ENCODE data around the gene SARNP.

Gene SARNP

GRCh38 chr12:55733858-55734257, 83.7 kb downstream of the SARNP start:
- TF ChIP-seq SIN3A (IDR thresholded peaks at IDR 0.05; ENCODE audit: borderline replicate concordance, insufficient read depth, low read length) (no peak), FOXP2 (optimal IDR thresholded peaks at IDR 0.05; ENCODE audit: borderline replicate concordance, extremely low read depth, extremely low read length, insufficient read depth) (no peak), TAF1 (IDR thresholded peaks at IDR 0.05; ENCODE audit: borderline replicate concordance, insufficient read depth, low read length) (no peak), POLR2AphosphoS5 (IDR thresholded peaks at IDR 0.05; ENCODE audit: low read depth, low read length) (no peak)
- TF ChIP-seq, protein P1, sequence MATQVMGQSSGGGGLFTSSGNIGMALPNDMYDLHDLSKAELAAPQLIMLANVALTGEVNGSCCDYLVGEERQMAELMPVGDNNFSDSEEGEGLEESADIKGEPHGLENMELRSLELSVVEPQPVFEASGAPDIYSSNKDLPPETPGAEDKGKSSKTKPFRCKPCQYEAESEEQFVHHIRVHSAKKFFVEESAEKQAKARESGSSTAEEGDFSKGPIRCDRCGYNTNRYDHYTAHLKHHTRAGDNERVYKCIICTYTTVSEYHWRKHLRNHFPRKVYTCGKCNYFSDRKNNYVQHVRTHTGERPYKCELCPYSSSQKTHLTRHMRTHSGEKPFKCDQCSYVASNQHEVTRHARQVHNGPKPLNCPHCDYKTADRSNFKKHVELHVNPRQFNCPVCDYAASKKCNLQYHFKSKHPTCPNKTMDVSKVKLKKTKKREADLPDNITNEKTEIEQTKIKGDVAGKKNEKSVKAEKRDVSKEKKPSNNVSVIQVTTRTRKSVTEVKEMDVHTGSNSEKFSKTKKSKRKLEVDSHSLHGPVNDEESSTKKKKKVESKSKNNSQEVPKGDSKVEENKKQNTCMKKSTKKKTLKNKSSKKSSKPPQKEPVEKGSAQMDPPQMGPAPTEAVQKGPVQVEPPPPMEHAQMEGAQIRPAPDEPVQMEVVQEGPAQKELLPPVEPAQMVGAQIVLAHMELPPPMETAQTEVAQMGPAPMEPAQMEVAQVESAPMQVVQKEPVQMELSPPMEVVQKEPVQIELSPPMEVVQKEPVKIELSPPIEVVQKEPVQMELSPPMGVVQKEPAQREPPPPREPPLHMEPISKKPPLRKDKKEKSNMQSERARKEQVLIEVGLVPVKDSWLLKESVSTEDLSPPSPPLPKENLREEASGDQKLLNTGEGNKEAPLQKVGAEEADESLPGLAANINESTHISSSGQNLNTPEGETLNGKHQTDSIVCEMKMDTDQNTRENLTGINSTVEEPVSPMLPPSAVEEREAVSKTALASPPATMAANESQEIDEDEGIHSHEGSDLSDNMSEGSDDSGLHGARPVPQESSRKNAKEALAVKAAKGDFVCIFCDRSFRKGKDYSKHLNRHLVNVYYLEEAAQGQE (IDR thresholded peaks at IDR 0.05; ENCODE audit: insufficient read depth in 1 of 2, low read depth in 2 of 2, low read length in 2 of 2) = no peak

- TF ChIP-seq SIN3A (IDR thresholded peaks at IDR 0.05; ENCODE audit: borderline replicate concordance, insufficient read depth, low read length) = no peak
- TF ChIP-seq POLR2AphosphoS5 (IDR thresholded peaks at IDR 0.05; ENCODE audit: low read depth, low read length) = no peak
- TF ChIP-seq TAF1 (IDR thresholded peaks at IDR 0.05; ENCODE audit: borderline replicate concordance, insufficient read depth, low read length) = no peak
- TF ChIP-seq, protein P1 (IDR thresholded peaks at IDR 0.05; ENCODE audit: insufficient read depth in 1 of 2, low read depth in 2 of 2, low read length in 2 of 2) = no peak
- TF ChIP-seq FOXP2 (optimal IDR thresholded peaks at IDR 0.05; ENCODE audit: borderline replicate concordance, extremely low read depth, extremely low read length, insufficient read depth) = no peak
These were observed 84.4 kb downstream of the SARNP start for GRCh38 chr12:55733021-55733555.

- TF ChIP-seq, protein P1 (IDR thresholded peaks at IDR 0.05; ENCODE audit: insufficient read depth in 1 of 2, low read depth in 2 of 2, low read length in 2 of 2) = no peak
- TF ChIP-seq SIN3A (IDR thresholded peaks at IDR 0.05; ENCODE audit: borderline replicate concordance, insufficient read depth, low read length) (no peak), TAF1 (IDR thresholded peaks at IDR 0.05; ENCODE audit: borderline replicate concordance, insufficient read depth, low read length) (no peak), POLR2AphosphoS5 (IDR thresholded peaks at IDR 0.05; ENCODE audit: low read depth, low read length) (no peak), FOXP2 (optimal IDR thresholded peaks at IDR 0.05; ENCODE audit: borderline replicate concordance, extremely low read depth, extremely low read length, insufficient read depth) (no peak)
These were observed 85.2 kb downstream of the SARNP start for GRCh38 chr12:55732288-55732687.

- TF ChIP-seq FOXP2 (optimal IDR thresholded peaks at IDR 0.05; ENCODE audit: borderline replicate concordance, extremely low read depth, extremely low read length, insufficient read depth) (no peak), POLR2AphosphoS5 (IDR thresholded peaks at IDR 0.05; ENCODE audit: low read depth, low read length) (no peak), TAF1 (IDR thresholded peaks at IDR 0.05; ENCODE audit: borderline replicate concordance, insufficient read depth, low read length) (no peak), SIN3A (IDR thresholded peaks at IDR 0.05; ENCODE audit: borderline replicate concordance, insufficient read depth, low read length) (no peak)
- TF ChIP-seq, protein P1 (IDR thresholded peaks at IDR 0.05; ENCODE audit: insufficient read depth in 1 of 2, low read depth in 2 of 2, low read length in 2 of 2) = no peak
These were observed 87.4 kb downstream of the SARNP start for GRCh38 chr12:55729819-55730818.
